ENCODE results near the gene ANKRD11.
"Not testable (repeated sequence)": the region's sequence is repeated elsewhere in the genome, so short reads cannot be mapped to it uniquely, and the experiment has no call there.

ANKRD11 gene

GRCh38 chr16:89434490-89434889, 55.9 kb downstream of the ANKRD11 start:
- H3K4me1 ChIP-seq (ENCODE audit: low read length), result no peaks in the 10 kb centered on the region

DNA sequence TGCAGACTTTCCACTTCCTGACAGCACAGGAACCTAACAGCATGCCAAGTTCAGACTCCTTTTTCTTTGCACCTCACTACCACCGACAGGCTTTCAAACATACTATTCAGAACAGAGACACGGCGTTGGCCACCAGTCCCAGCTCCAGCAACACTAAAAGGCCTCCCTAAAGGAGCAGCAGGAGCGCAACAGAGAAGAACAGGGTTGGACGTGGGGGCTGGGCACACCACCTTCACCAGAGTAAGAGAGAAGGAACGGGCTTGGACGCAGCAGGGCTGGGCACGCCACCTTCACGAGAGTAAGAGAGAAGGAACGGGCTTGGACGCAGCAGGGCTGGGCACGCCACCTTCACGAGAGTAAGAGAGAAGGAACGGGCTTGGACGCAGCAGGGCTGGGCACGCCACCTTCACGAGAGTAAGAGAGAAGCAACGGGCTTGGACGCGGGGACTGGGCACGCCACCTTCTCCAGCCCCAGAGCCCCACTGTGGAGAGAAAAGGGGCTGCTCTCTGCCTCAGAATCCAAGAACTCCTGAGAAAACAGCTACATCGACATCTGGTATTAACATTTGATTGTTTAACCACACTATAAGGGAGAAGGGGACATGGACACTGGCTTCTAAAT, 56.9 kb downstream of the ANKRD11 start:
- H3K36me3 ChIP-seq (replicated peaks; ENCODE audit: insufficient read depth, low read length); H3F3A ChIP-seq (ENCODE audit: insufficient read depth, low read length); H3K9me3 ChIP-seq (replicated peaks; ENCODE audit: insufficient read depth, low read length); DNase-seq; H3K9me2 ChIP-seq (replicated peaks; ENCODE audit: insufficient read depth, low read length); H3K4me2 ChIP-seq (ENCODE audit: low read depth, low read length); H3K9ac ChIP-seq (ENCODE audit: low read length); H3K27ac ChIP-seq (ENCODE audit: low read length); H2AFZ ChIP-seq (ENCODE audit: low read length); H3K4me1 ChIP-seq (ENCODE audit: low read length); H3K27me3 ChIP-seq (replicated peaks; ENCODE audit: insufficient read depth, low read length); H3K4me3 ChIP-seq (ENCODE audit: low read length): not testable (repeated sequence)
- H3K79me2 ChIP-seq (ENCODE audit: low read length), result peaks cover 86% of the 10 kb centered on the region
- H4K20me1 ChIP-seq (ENCODE audit: insufficient read depth, low read length), result peaks cover 14% of the 10 kb centered on the region; the same call in 1 of the 2 replicates

More at GRCh38 chr16:89434490-89434889, 55.9 kb downstream of the ANKRD11 start:
- H4K20me1 ChIP-seq (ENCODE audit: insufficient read depth, low read length), result peaks cover 16% of the 10 kb centered on the region; the same call in 1 of the 2 replicates
- H3K27me3 ChIP-seq (replicated peaks; ENCODE audit: insufficient read depth, low read length), result no peaks in the 10 kb centered on the region
- no peak overlapping the region for H3K9ac ChIP-seq (ENCODE audit: low read length)
- TF ChIP-seq EZH2phosphoT487 (IDR thresholded peaks at IDR 0.05; ENCODE audit: low read length) (no peak), CTCF (IDR thresholded peaks at IDR 0.05; ENCODE audit: low read length) (no peak), EZH2 (optimal IDR thresholded peaks at IDR 0.05; ENCODE audit: low read depth, low read length) (no peak)
- no peak overlapping the region for H3K4me3 ChIP-seq (ENCODE audit: low read length)
- H3K79me2 ChIP-seq (ENCODE audit: low read length), result peaks cover 92% of the 10 kb centered on the region
- H3K27ac ChIP-seq (ENCODE audit: low read length), result no peak overlapping the region
- no peaks in the 10 kb centered on the region for H3F3A ChIP-seq (ENCODE audit: insufficient read depth, low read length)
- no peaks in the 10 kb centered on the region for H3K9me2 ChIP-seq (replicated peaks; ENCODE audit: insufficient read depth, low read length)
- no peak overlapping the region for H3K4me2 ChIP-seq (ENCODE audit: low read depth, low read length)
- no peak for DNase-seq
- H3K36me3 ChIP-seq (replicated peaks; ENCODE audit: insufficient read depth, low read length), result no peaks in the 10 kb centered on the region
- H2AFZ ChIP-seq (ENCODE audit: low read length), result no peak overlapping the region
- no peaks in the 10 kb centered on the region for H3K9me3 ChIP-seq (replicated peaks; ENCODE audit: insufficient read depth, low read length)

DNA sequence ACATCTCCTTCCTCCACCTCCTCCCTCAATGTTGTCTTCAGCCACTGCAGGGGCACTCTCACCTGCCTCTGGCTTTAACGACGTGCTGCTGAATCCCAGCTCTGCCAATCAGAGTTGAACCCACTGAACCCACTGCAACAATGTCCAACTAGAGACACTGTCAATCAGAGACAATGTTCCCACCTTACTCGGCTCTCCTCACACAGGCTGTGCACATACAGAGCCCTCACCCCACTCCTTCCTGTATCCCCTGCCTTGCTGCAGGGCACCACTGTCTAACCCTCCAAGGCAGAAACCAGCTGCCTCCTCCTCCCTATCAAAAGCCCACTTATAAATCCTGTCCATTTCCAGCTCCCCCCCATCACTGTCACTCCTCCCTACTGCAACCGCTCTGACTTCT, 58.7 kb downstream of the ANKRD11 start:
- Histone ChIP-seq H3K4me3 (ENCODE audit: low read length) (no peak overlapping the region), H3K9ac (ENCODE audit: low read length) (no peak overlapping the region), H3K9me2 (replicated peaks; ENCODE audit: insufficient read depth, low read length) (no peaks in the 10 kb centered on the region), H3K9me3 (replicated peaks; ENCODE audit: insufficient read depth, low read length) (no peaks in the 10 kb centered on the region), H3K27me3 (replicated peaks; ENCODE audit: insufficient read depth, low read length) (no peaks in the 10 kb centered on the region), H4K20me1 (ENCODE audit: insufficient read depth, low read length) (peaks cover 3% of the 10 kb centered on the region; the same call in 1 of the 2 replicates), H3K27ac (ENCODE audit: low read length) (no peak overlapping the region), H3K4me2 (ENCODE audit: low read depth, low read length) (no peak overlapping the region), H3K79me2 (ENCODE audit: low read length) (peaks cover 84% of the 10 kb centered on the region), H3F3A (ENCODE audit: insufficient read depth, low read length) (no peaks in the 10 kb centered on the region), H3K4me1 (ENCODE audit: low read length) (no peaks in the 10 kb centered on the region), H2AFZ (ENCODE audit: low read length) (no peak overlapping the region), H3K36me3 (replicated peaks; ENCODE audit: insufficient read depth, low read length) (no peaks in the 10 kb centered on the region)
- TF ChIP-seq EZH2 (optimal IDR thresholded peaks at IDR 0.05; ENCODE audit: low read depth, low read length) (no peak), CTCF (IDR thresholded peaks at IDR 0.05; ENCODE audit: low read length) (no peak), EZH2phosphoT487 (IDR thresholded peaks at IDR 0.05; ENCODE audit: low read length) (no peak)
- DNase-seq, result no peak

DNA sequence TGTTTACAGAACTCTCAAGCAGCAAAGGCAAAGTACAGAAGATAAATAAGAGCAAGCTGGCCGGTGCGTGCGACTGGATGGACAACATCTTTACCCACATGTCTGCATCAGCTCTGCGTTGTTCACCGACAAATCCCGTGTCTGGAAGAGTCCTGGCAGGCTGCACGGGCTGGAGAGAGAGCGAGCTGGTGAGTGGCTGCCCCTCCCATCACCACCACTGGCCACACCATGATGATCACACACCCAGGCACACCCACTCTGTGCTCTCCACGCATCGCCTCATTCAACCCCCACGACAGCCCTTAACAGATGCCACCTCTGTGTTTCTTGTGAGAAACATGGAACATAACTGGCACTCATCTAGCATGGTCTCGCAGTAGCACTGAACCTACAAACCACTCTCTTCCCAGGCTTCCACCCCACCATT, 59.2 kb downstream of the ANKRD11 start:
- DNase-seq, result no peak
- Histone ChIP-seq H3F3A (ENCODE audit: insufficient read depth, low read length) (no peaks in the 10 kb centered on the region), H2AFZ (ENCODE audit: low read length) (no peak overlapping the region), H3K79me2 (ENCODE audit: low read length) (peaks cover 84% of the 10 kb centered on the region), H3K36me3 (replicated peaks; ENCODE audit: insufficient read depth, low read length) (no peaks in the 10 kb centered on the region), H3K9me2 (replicated peaks; ENCODE audit: insufficient read depth, low read length) (no peaks in the 10 kb centered on the region), H3K27ac (ENCODE audit: low read length) (no peak overlapping the region), H4K20me1 (ENCODE audit: insufficient read depth, low read length) (peaks cover 6% of the 10 kb centered on the region; the same call in 1 of the 2 replicates), H3K9me3 (replicated peaks; ENCODE audit: insufficient read depth, low read length) (no peaks in the 10 kb centered on the region), H3K4me2 (ENCODE audit: low read depth, low read length) (no peak overlapping the region), H3K4me3 (ENCODE audit: low read length) (no peak overlapping the region), H3K27me3 (replicated peaks; ENCODE audit: insufficient read depth, low read length) (no peaks in the 10 kb centered on the region), H3K4me1 (ENCODE audit: low read length) (0 out of 2 replicates have a peak, but pooled peaks cover under 1% of the 10 kb centered on the region), H3K9ac (ENCODE audit: low read length) (no peak overlapping the region)
- TF ChIP-seq EZH2 (optimal IDR thresholded peaks at IDR 0.05; ENCODE audit: low read depth, low read length), result no peak
- TF ChIP-seq CTCF (IDR thresholded peaks at IDR 0.05; ENCODE audit: low read length), result no peak
- TF ChIP-seq EZH2phosphoT487 (IDR thresholded peaks at IDR 0.05; ENCODE audit: low read length), result no peak

All from MM.1S (cell line).